Measurements from ENCODE around the gene OR8B4. TPM values are rescaled to one million over a fixed set of nuclear protein-coding genes. Genes with fewer than 3 reads are reported as not detected.

The OR8B4 gene
- total RNA-seq, 4 donors from 2014 or later, result not detected

- H3K9me3 ChIP-seq, result no peaks in the 10 kb centered on the region
- no peak overlapping the region for H3K4me3 ChIP-seq
- 68 to 92% methylated on average over 2 of the region's 2 CpGs for WGBS, 2 donors (ENCODE audit: low coverage in 1 of 2)
- no peak overlapping the region for H3K27ac ChIP-seq
- TF ChIP-seq, protein P1, sequence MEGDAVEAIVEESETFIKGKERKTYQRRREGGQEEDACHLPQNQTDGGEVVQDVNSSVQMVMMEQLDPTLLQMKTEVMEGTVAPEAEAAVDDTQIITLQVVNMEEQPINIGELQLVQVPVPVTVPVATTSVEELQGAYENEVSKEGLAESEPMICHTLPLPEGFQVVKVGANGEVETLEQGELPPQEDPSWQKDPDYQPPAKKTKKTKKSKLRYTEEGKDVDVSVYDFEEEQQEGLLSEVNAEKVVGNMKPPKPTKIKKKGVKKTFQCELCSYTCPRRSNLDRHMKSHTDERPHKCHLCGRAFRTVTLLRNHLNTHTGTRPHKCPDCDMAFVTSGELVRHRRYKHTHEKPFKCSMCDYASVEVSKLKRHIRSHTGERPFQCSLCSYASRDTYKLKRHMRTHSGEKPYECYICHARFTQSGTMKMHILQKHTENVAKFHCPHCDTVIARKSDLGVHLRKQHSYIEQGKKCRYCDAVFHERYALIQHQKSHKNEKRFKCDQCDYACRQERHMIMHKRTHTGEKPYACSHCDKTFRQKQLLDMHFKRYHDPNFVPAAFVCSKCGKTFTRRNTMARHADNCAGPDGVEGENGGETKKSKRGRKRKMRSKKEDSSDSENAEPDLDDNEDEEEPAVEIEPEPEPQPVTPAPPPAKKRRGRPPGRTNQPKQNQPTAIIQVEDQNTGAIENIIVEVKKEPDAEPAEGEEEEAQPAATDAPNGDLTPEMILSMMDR (IDR thresholded peaks at IDR 0.05), result no peak
- TF ChIP-seq POLR2AphosphoS5 (IDR thresholded peaks at IDR 0.05), result no peak
- TF ChIP-seq POLR2A (IDR thresholded peaks at IDR 0.05), result no peak
- no peak for TF ChIP-seq EP300 (IDR thresholded peaks at IDR 0.05)
- no peaks in the 10 kb centered on the region for H3K4me1 ChIP-seq
- ATAC-seq, result no peak
- no peaks in the 10 kb centered on the region for H3K27me3 ChIP-seq
- no peaks in the 10 kb centered on the region for H3K36me3 ChIP-seq
These were observed 44.1 kb downstream of the OR8B4 start for GRCh38 chr11:124380585-124380984.

DNA sequence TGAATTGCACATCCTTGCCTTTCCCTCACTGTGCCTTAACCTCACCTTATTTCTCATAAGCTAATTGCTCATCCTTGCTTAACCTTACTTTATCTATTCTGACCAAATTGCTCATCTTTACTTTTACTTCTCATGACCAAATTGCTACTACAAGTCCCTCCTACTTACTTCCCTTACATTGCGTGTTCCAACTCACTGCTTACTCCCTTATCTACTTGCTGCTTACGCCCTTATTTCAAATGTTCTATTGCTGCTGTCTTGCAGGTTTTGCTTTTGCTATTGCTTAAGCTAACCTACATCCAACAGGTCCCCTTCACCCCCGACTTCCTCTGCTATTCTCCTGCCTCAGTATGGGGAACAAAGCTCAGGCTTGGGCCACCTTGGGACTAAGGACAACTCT, 48.4 kb downstream of the OR8B4 start:
- H3K9me3 ChIP-seq, result no peaks in the 10 kb centered on the region
- H3K36me3 ChIP-seq, result no peaks in the 10 kb centered on the region
- 42 to 55% methylated on average over 2 to 3 of the region's 3 CpGs for whole genome bisulfite sequencing, 2 donors (ENCODE audit: low coverage in 1 of 2)
- no peaks in the 10 kb centered on the region for H3K4me1 ChIP-seq
- ATAC-seq, result no peak
- no peak overlapping the region for H3K27ac ChIP-seq
- no peak overlapping the region for H3K4me3 ChIP-seq
- H3K27me3 ChIP-seq, result peaks cover 4% of the 10 kb centered on the region
- TF ChIP-seq POLR2A (IDR thresholded peaks at IDR 0.05), result no peak
- TF ChIP-seq EP300 (IDR thresholded peaks at IDR 0.05), result no peak
- no peak for TF ChIP-seq POLR2AphosphoS5 (IDR thresholded peaks at IDR 0.05)

Other genes starting within 250 kb of the OR8B4 start
- not detected for gene OR10D3, start 241.5 kb downstream of the OR8B4 start, total RNA-seq
- not detected for gene OR8G1, start 183.8 kb downstream of the OR8B4 start, total RNA-seq
- gene OR8G5, start 168.5 kb downstream of the OR8B4 start, total RNA-seq, result not detected
- not detected for gene OR8D1, start 110.9 kb downstream of the OR8B4 start, total RNA-seq
- gene OR8D2, start 104.7 kb downstream of the OR8B4 start, total RNA-seq, result not detected
- gene OR8B2, start 40.4 kb downstream of the OR8B4 start, total RNA-seq, result not detected
- gene OR8B3, start 25.8 kb downstream of the OR8B4 start, total RNA-seq, result not detected
- gene OR8B8, start 20.8 kb upstream of the OR8B4 start, total RNA-seq, result not detected
- gene OR8B12, start 118.8 kb upstream of the OR8B4 start, total RNA-seq, result not detected
- gene OR8A1, start 145.1 kb upstream of the OR8B4 start, total RNA-seq, result not detected
- under 1 TPM in 1 of 4 donors, not detected in 3; 0.47 TPM for gene PANX3, start 186.6 kb upstream of the OR8B4 start, total RNA-seq
- 10 to 100 TPM; 35.2 to 54.2 (median 42.4) TPM for gene TBRG1, start 198.0 kb upstream of the OR8B4 start, total RNA-seq
- 1 to 10 TPM; 2.7 to 7.5 (median 4.0) TPM for gene SIAE, start 248.9 kb upstream of the OR8B4 start, total RNA-seq
- gene SPA17, start 249.0 kb upstream of the OR8B4 start, total RNA-seq, result 10 to 100 TPM in 1 of 4 donors, 1 to 10 TPM in 3; 4.6 to 15.3 (median 7.4) TPM